OCI-LY7 (cell line): ENCODE results near the gene CCT5. TPM values are rescaled to one million over a fixed set of nuclear protein-coding genes. Genes with fewer than 3 reads are reported as not detected.

Experiments
- BruUV-seq: library from RNA; stranded (reverse); fragments of 400-500 nt; replicated peaks from 2 replicates; lab custom pipeline; 2021; lab: Mats Ljungman, UMichigan
- CTCF ChIA-PET: fragments of 300-600 bp; sonication (Branson Sonifier 250); formaldehyde crosslinking; loops from one replicate; lab custom pipeline; 2022; ENCODE audit warnings: antibody characterized with exemption; ENCODE audit not compliant: unreplicated experiment; lab: Charles Lee
- POLR2A ChIA-PET: fragments of 300-600 bp; sonication (Branson Sonifier 250); formaldehyde crosslinking; loops from one replicate; lab custom pipeline; 2022; ENCODE audit warnings: antibody characterized with exemption; lab: Charles Lee
- DNase-seq: peaks from one replicate; pipeline ENCODE4 v3.0.0-alpha.2; 2015; ENCODE audit warnings: low spot score
- H2AFZ ChIP-seq: fragments of 200-600 bp; sonication (generic), shearing (Covaris generic); 2 replicates; pipeline ENCODE4 v1.6.1; 2014; ENCODE audit warnings: mild to moderate bottlenecking, antibody characterized with exemption, low read length, moderate library complexity
- H3K27ac ChIP-seq: fragments of 200-600 bp; sonication (generic); 2 replicates; pipeline ENCODE4 v1.5.1; 2014; ENCODE audit warnings: mixed run types, low read depth, mild to moderate bottlenecking, moderate library complexity, low read length, inconsistent platforms; ENCODE audit not compliant: poor library complexity, severe bottlenecking
- H3K36me3 ChIP-seq: fragments of 200-600 bp; sonication (generic); 2 replicates; pipeline ENCODE4 v1.6.1; 2014; ENCODE audit warnings: mild to moderate bottlenecking, antibody characterized with exemption, low read length, moderate library complexity, mixed read lengths; ENCODE audit not compliant: insufficient read depth
- H3K4me1 ChIP-seq: fragments of 200-600 bp; sonication (generic); 2 replicates; pipeline ENCODE4 v1.5.1; 2014; ENCODE audit warnings: mild to moderate bottlenecking, low read length; ENCODE audit not compliant: insufficient read depth, poor library complexity, severe bottlenecking
- H3K4me2 ChIP-seq: fragments of 200-600 bp; sonication (generic); 2 replicates; pipeline ENCODE4 v1.6.1; 2014; ENCODE audit warnings: mild to moderate bottlenecking, low read length
- H3K4me3 ChIP-seq: fragments of 200-600 bp; sonication (generic); 2 replicates; pipeline ENCODE4 v1.5.1; 2014; ENCODE audit warnings: mild to moderate bottlenecking, low read depth, low read length; ENCODE audit not compliant: poor library complexity, severe bottlenecking
- H3K79me2 ChIP-seq: fragments of 200-600 bp; sonication (generic); 2 replicates; pipeline ENCODE4 v1.6.1; 2016; ENCODE audit warnings: low read depth, mild to moderate bottlenecking, low read length, moderate library complexity, mixed read lengths; ENCODE audit not compliant: insufficient read depth
- H3K9me2 ChIP-seq: fragments of 200-600 bp; sonication (generic); 2 replicates; pipeline ENCODE4 v1.6.1; 2016; ENCODE audit warnings: mild to moderate bottlenecking, low read length, mixed read lengths; ENCODE audit not compliant: insufficient read depth
- H3K9me3 ChIP-seq: fragments of 200-600 bp; sonication (generic); 2 replicates; pipeline ENCODE4 v1.6.1; 2014; ENCODE audit warnings: mild to moderate bottlenecking, mixed run types, low read length, mixed read lengths
- H4K20me1 ChIP-seq: fragments of 200-600 bp; sonication (generic); 2 replicates; pipeline ENCODE4 v1.6.1; 2014; ENCODE audit warnings: mild to moderate bottlenecking, antibody characterized with exemption, low read length, moderate library complexity, mixed read lengths; ENCODE audit not compliant: insufficient read depth
- CTCF ChIP-seq: fragments of 200-600 bp; sonication (generic); conservative IDR thresholded peaks from 2 replicates; pipeline ENCODE4 v1.5.1; 2014; ENCODE audit warnings: mild to moderate bottlenecking, antibody characterized with exemption, low read length, moderate library complexity, mixed read lengths
- EZH2phosphoT487 ChIP-seq: fragments of 200-600 bp; sonication (generic); IDR thresholded peaks from 2 replicates; pipeline ENCODE4 v1.6.1; 2018; ENCODE audit warnings: low read depth, borderline replicate concordance, mild to moderate bottlenecking, mixed run types, antibody characterized with exemption, low read length, moderate library complexity, mixed read lengths
- intact Hi-C: fragments of 100-400 bp; cut with micrococcal nuclease; formaldehyde crosslinking; loops from one replicate; pipeline ENCODE4 v1.10.0; 2022; ENCODE audit not compliant: unreplicated experiment
- total RNA-seq, 2 experiments: library from RNA; depleted of rRNA in 1 of 2; stranded (reverse); fragments of >200 nt in 1 of 2; shearing (Covaris generic) in 1 of 2; gene quantifications; 2 replicates each; pipeline ENCODE4 v1.2.3, GENCODE V29; 2014 to 2022

The CCT5 gene
- total RNA-seq, 2 experiments from 2014 or later: 389 to 498 TPM

GRCh38 chr5:10251405-10251804, 1.3 kb downstream of the CCT5 start:
- POLR2A ChIA-PET: interaction anchor here (0.9 to 2.5 kb wide), 3 partner anchors 10 to 377 kb away, joined by 3 to 9 read pairs (median 4); no protein-coding TSS in a partner anchor
- CTCF ChIA-PET: interaction anchor here (1.2 to 2.1 kb wide), 2 partner anchors 10 to 33 kb away, joined by 4 to 6 read pairs; no protein-coding TSS in a partner anchor
- BruUV-seq: no TSS peak

GRCh38 chr5:10253390-10253789, 3.3 kb downstream of the CCT5 start:
- Histone ChIP-seq H4K20me1 (peaks cover 41% of the 10 kb centered on the region), H2AFZ (no peak overlapping the region)
- POLR2A ChIA-PET: interaction anchor here (0.7 to 1.6 kb wide), 3 partner anchors 9 to 83 kb away, joined by 3 to 6 read pairs (median 3); no protein-coding TSS in a partner anchor

More at GRCh38 chr5:10251405-10251804, 1.3 kb downstream of the CCT5 start:
- peaks cover 31% of the 10 kb centered on the region for H4K20me1 ChIP-seq
- no peak for DNase-seq
- H3K9me2 ChIP-seq: no peaks in the 10 kb centered on the region
- H3K4me3 ChIP-seq: peak overlapping the region; percentile 96
- H3K9me3 ChIP-seq: no peaks in the 10 kb centered on the region
- H3K79me2 ChIP-seq: peaks cover 80% of the 10 kb centered on the region
- TF ChIP-seq CTCF (no peak), EZH2phosphoT487 (no peak)
- intact Hi-C loops: no loop called here
- peaks cover 35% of the 10 kb centered on the region for H3K4me1 ChIP-seq
- peaks cover 59% of the 10 kb centered on the region for H3K36me3 ChIP-seq
- peak overlapping the region; percentile 72 for H3K27ac ChIP-seq
- H3K4me2 ChIP-seq: peak overlapping the region; percentile 81
- H2AFZ ChIP-seq: no peak overlapping the region

More at GRCh38 chr5:10253390-10253789, 3.3 kb downstream of the CCT5 start:
- Histone ChIP-seq H3K4me2 (peak overlapping the region; percentile 56), H3K36me3 (peaks cover 79% of the 10 kb centered on the region), H3K79me2 (peaks cover 86% of the 10 kb centered on the region), H3K4me1 (peaks cover 30% of the 10 kb centered on the region), H3K9me3 (no peaks in the 10 kb centered on the region), H3K4me3 (peak overlapping the region; percentile 7), H3K9me2 (no peaks in the 10 kb centered on the region), H3K27ac (no peak overlapping the region)
- CTCF ChIA-PET: no interaction called here
- no TSS peak for BruUV-seq
- intact Hi-C loops: no loop called here
- TF ChIP-seq CTCF (no peak), EZH2phosphoT487 (no peak)
- DNase-seq: no peak
